Osteocyte (in vitro differentiated cells): ENCODE measurements around the gene LMNTD2. TPM values are rescaled to one million over a fixed set of nuclear protein-coding genes. Genes with fewer than 3 reads are reported as not detected.

Experiments
- DNase-seq: peaks from one replicate; pipeline ENCODE4 v3.0.0; 2021; ENCODE audit warnings: mixed read lengths; ENCODE audit not compliant: unreplicated experiment; ENCODE audit errors: extremely low spot score
- H3K27ac Mint-ChIP-seq: one replicate; pipeline ENCODE4 v1.8.0; 2021; ENCODE audit warnings: mild to moderate bottlenecking, mixed read lengths; ENCODE audit not compliant: unreplicated experiment
- H3K27me3 Mint-ChIP-seq: one replicate; pipeline ENCODE4 v1.8.0; 2021; ENCODE audit warnings: mixed read lengths; ENCODE audit not compliant: unreplicated experiment
- H3K36me3 Mint-ChIP-seq: one replicate; pipeline ENCODE4 v1.8.0; 2021; ENCODE audit warnings: mixed read lengths; ENCODE audit not compliant: unreplicated experiment
- H3K4me1 Mint-ChIP-seq: one replicate; pipeline ENCODE4 v1.8.0; 2021; ENCODE audit warnings: mixed read lengths; ENCODE audit not compliant: unreplicated experiment
- H3K4me3 Mint-ChIP-seq: one replicate; pipeline ENCODE4 v1.8.0; 2021; ENCODE audit warnings: mild to moderate bottlenecking, moderate library complexity, mixed read lengths; ENCODE audit not compliant: unreplicated experiment
- H3K9me3 Mint-ChIP-seq: one replicate; pipeline ENCODE4 v1.8.0; 2021; ENCODE audit warnings: mixed read lengths; ENCODE audit not compliant: unreplicated experiment
- total RNA-seq: library from RNA; stranded (reverse); gene quantifications from 2 replicates; pipeline ENCODE4 v1.2.1, GENCODE V29; 2021
- TF ChIP-seq, protein P1 (sequence below): fragments of 200-600 bp; sonication (generic); IDR thresholded peaks from 2 replicates; pipeline ENCODE4 v1.5.0; 2021; ENCODE audit warnings: antibody characterized with exemption, mild to moderate bottlenecking, moderate library complexity

LMNTD2 gene
- total RNA-seq, 1 donor from 2014 or later, result 6.4 TPM

DNA sequence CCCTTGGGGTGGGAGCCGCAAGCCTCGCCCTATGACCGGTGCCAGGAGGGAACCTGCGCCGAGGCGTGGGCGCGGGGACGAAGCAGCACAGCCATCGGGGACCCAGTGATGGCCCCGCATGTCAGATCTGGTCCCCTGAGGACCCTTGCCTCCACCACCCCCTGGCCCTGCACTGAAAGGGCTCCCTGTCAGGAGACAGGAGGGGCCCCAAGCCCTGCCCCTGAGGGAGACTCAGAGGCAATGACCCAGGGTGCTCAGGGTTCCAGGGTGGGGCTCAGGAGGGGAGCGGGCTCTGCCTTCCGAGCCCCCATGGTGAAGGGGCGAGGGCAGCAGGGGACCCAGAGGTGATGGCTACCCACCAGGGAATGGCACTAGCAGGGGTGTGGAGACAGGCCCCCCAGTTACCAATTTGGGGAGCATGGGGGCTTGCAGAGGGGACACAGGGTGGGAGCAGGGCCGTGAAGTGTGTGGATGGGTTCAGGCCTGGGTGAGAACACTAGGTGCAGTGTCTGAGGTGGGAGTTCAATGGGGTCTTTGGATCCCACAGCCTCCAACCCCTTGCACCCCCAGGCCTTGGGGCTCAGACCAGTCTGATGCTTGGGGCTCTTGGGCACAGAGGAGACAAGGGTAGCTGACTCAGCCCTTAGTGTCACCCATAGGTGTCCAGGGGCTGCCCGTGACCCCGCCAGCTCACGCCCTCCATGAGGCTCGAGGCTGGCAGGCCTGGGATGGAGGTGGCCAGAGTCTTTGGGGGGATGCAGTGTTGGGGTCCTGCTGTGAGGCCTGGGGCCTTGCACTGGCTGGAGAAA, 22.7 kb downstream of the LMNTD2 start:
- no peak for DNase-seq
- TF ChIP-seq, protein P1, sequence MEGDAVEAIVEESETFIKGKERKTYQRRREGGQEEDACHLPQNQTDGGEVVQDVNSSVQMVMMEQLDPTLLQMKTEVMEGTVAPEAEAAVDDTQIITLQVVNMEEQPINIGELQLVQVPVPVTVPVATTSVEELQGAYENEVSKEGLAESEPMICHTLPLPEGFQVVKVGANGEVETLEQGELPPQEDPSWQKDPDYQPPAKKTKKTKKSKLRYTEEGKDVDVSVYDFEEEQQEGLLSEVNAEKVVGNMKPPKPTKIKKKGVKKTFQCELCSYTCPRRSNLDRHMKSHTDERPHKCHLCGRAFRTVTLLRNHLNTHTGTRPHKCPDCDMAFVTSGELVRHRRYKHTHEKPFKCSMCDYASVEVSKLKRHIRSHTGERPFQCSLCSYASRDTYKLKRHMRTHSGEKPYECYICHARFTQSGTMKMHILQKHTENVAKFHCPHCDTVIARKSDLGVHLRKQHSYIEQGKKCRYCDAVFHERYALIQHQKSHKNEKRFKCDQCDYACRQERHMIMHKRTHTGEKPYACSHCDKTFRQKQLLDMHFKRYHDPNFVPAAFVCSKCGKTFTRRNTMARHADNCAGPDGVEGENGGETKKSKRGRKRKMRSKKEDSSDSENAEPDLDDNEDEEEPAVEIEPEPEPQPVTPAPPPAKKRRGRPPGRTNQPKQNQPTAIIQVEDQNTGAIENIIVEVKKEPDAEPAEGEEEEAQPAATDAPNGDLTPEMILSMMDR, result no peak
- Mint-ChIP-seq H3K27ac (no peak overlapping the region), H3K4me3 (peak overlapping the region; percentile 29), H3K27me3 (no peaks in the 10 kb centered on the region), H3K9me3 (no peaks in the 10 kb centered on the region), H3K36me3 (no peaks in the 10 kb centered on the region), H3K4me1 (peaks cover 13% of the 10 kb centered on the region)

DNA sequence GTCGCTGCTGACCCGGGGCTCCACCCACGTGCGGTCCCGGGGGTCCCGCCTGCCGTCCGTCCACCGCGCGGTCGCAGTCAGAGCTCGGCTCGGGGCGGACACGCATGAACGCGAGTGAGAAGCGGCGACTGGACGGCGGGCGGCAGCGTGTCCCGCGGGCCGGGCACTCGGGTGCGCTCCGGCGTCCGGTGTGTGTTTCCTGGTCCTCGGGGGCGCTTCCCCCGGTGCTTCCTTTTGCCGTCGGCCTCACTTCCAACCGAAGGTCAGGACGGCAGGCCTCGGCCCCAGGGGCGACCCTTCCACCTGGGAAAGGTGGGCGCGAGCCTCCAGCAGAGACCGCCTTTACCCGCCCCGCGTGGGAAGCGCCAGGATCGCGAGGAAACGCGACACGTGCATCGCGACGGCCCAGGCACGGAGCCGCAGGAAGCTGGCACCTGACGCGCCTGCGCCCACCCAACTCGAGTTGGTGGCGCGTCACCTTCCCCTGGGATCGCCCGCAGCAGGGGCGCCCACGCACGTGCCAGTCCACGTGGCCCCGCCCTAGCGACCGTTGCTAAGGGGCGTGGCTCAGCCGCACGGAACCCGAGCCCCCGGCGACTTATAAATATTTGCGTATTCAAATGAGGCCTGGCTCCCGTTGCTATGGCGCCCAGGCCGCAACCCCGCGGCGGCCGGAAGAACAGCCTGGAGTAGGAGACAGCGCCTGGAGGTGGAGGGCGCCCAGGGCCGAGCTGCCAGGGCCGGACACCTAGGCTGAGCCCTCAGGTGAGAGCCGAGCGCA, 23.5 kb downstream of the LMNTD2 start, which contains the start of gene LRRC56:
Gene LRRC56, plus strand, starts transcription at position 687 of the 781 bp plus-strand sequence. CDS start 3,158 bp downstream, outside the sequence.
- TF ChIP-seq, protein P1, result no peak
- H3K4me3 Mint-ChIP-seq, result peak within 1 kb of the TSS; percentile 81
- H3K9me3 Mint-ChIP-seq, result no peaks in the 10 kb centered on the region
- no peaks in the 10 kb centered on the region for H3K27me3 Mint-ChIP-seq
- H3K36me3 Mint-ChIP-seq, result peaks cover 3% of the 10 kb centered on the region
- peak; percentile 93 for DNase-seq
- peak within 1 kb of the TSS; percentile 79 for H3K27ac Mint-ChIP-seq
- H3K4me1 Mint-ChIP-seq, result peaks cover 13% of the 10 kb centered on the region

DNA sequence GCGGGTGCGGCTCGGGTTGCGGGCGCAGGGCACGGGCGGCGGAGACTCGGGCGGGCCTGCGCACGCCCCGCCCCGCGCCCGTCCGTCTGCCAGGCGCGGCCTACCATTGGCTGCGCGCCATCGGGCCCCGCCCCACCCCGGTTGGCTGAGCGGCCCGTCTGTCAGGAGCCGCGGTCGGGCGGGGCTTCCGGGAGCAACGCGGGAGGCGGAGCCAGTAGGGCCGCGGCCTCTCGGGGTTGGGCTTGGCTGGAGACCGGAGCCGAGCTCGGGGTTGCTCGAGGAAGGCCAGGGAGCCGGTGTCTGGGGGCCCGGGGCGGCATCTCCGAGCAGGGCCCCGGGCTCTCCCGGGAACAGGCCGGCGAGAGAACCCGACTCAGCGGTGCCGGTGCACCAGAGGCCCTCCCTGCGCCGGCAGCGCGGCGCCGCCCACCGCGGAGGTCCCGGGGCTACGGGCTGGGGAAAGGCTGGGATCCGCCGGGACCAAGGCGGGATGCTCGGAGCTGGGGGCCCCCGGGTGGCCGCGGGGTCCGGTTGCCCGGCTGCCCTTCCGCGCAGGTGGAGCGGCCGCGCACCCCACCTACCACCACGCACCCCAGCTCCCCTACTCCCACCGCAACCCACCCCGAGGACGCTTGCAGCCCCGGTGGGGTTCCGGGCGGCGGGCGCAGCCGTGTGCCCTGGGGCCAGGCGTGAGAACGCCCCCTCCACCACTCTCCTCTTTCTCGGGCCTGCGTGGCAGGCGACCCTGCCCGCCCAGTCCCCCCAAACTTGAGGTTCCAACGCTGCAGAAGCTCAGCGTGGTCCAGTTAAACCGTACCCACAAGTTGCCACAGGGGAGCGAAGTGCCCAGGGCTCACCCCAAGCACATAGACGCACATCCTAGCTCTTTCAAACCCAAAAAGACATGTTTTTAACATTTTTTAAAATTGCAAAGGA, 24.8 kb downstream of the LMNTD2 start, which contains the start of gene HRAS:
Gene HRAS, minus strand, starts transcription at position 58 of the 936 bp plus-strand sequence.
- DNase-seq, result peak; percentile 99
- Mint-ChIP-seq H3K9me3 (no peaks in the 10 kb centered on the region), H3K4me3 (peak within 1 kb of the TSS; percentile 81), H3K36me3 (peaks cover 6% of the 10 kb centered on the region), H3K4me1 (peaks cover 13% of the 10 kb centered on the region), H3K27ac (peak within 1 kb of the TSS; percentile 79), H3K27me3 (no peaks in the 10 kb centered on the region)
- TF ChIP-seq, protein P1, result no peak

DNA sequence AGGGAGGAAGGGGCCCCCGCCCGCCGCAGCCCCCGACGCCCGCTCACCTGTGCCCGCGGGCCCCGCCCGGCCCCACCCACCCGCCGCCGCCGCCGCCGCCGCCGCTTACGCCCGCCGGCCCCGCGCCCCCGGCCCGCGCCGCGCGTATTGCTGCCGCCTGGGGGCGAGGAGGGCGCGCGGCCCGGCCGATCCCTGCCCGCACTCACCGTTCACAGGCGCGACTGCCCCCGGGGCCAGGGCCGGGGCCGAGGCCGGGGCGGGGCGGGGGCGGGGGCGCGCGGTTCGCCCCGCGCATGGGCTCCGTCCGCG, 25.4 kb downstream of the LMNTD2 start:
- no peaks in the 10 kb centered on the region for H3K27me3 Mint-ChIP-seq
- H3K4me3 Mint-ChIP-seq, result no peak overlapping the region
- no peaks in the 10 kb centered on the region for H3K9me3 Mint-ChIP-seq
- DNase-seq, result no peak
- TF ChIP-seq, protein P1, result no peak
- peaks cover 13% of the 10 kb centered on the region for H3K4me1 Mint-ChIP-seq
- peaks cover 6% of the 10 kb centered on the region for H3K36me3 Mint-ChIP-seq
- H3K27ac Mint-ChIP-seq, result no peak overlapping the region
